Fibroblast of lung (primary cell): Measurements from ENCODE around the gene REV1.
"Not testable (repeated sequence)": the region's sequence is repeated elsewhere in the genome, so short reads cannot be mapped to it uniquely, and the experiment has no call there.

Experiments used
- EZH2 ChIP-seq: IDR thresholded peaks from 2 replicates; pipeline ENCODE4 v1.5.1; 2012; ENCODE audit warnings: low read length, control low read depth, mild to moderate bottlenecking; ENCODE audit errors: missing control alignments
- TF ChIP-seq, protein P1 (sequence below), 2 donors: IDR thresholded peaks in 1 of 2; conservative IDR thresholded peaks in 1 of 2; 1 replicate in 1 of 2; 2 replicates in 1 of 2; pipeline ENCODE4 v1.5.1; 2011 to 2012; ENCODE audit warnings: low read length in 2 of 2, control low read depth in 1 of 2, inconsistent platforms in 1 of 2, low read depth in 1 of 2, mild to moderate bottlenecking in 1 of 2

DNA sequence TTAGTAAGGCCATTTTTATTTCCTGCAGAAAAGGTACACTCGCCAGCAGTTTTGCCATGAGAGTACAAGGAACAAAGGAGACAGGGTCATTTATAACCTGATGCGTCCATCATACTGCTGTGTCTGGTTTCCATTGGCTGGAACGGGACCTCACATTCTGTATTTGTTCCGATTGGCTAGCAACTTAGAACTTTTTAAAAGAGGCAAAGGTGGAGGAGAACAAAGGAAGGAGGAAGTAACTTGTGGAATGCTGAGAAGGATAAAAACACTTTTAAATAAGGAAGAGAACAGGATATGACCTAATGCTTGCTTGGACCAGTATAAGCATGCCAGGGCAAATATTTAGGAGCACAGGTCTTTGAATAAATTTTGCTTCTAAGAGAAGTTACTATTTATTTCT is 14.7 kb downstream of the REV1 start:
- TF ChIP-seq, protein P1, sequence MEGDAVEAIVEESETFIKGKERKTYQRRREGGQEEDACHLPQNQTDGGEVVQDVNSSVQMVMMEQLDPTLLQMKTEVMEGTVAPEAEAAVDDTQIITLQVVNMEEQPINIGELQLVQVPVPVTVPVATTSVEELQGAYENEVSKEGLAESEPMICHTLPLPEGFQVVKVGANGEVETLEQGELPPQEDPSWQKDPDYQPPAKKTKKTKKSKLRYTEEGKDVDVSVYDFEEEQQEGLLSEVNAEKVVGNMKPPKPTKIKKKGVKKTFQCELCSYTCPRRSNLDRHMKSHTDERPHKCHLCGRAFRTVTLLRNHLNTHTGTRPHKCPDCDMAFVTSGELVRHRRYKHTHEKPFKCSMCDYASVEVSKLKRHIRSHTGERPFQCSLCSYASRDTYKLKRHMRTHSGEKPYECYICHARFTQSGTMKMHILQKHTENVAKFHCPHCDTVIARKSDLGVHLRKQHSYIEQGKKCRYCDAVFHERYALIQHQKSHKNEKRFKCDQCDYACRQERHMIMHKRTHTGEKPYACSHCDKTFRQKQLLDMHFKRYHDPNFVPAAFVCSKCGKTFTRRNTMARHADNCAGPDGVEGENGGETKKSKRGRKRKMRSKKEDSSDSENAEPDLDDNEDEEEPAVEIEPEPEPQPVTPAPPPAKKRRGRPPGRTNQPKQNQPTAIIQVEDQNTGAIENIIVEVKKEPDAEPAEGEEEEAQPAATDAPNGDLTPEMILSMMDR (conservative IDR thresholded peaks at IDR 0.05 in 1 of 2, IDR thresholded peaks at IDR 0.05 in 1 of 2; ENCODE audit: low read depth in 1 of 2, low read length in 2 of 2) = not testable (repeated sequence)
- TF ChIP-seq EZH2 = not testable (repeated sequence)
